Type B pancreatic cell (in vitro differentiated cells): ENCODE measurements around the gene PKN1. TPM values are rescaled to one million over a fixed set of nuclear protein-coding genes. Genes with fewer than 3 reads are reported as not detected.

Experiments used
- DNase-seq: peaks from one replicate; pipeline ENCODE4 v3.0.0; 2021; ENCODE audit warnings: mixed read lengths; ENCODE audit not compliant: unreplicated experiment; ENCODE audit errors: extremely low spot score
- H3K27ac Mint-ChIP-seq: 2 replicates; pipeline ENCODE4 v1.8.0; 2021; ENCODE audit warnings: mild to moderate bottlenecking, mixed read lengths
- H3K27me3 Mint-ChIP-seq: 2 replicates; pipeline ENCODE4 v1.8.0; 2021; ENCODE audit warnings: mixed read lengths
- H3K36me3 Mint-ChIP-seq: 2 replicates; pipeline ENCODE4 v1.8.0; 2021; ENCODE audit warnings: mixed read lengths
- H3K4me1 Mint-ChIP-seq: one replicate; pipeline ENCODE4 v1.8.0; 2021; ENCODE audit warnings: mixed read lengths; ENCODE audit not compliant: unreplicated experiment
- H3K4me3 Mint-ChIP-seq: 2 replicates; pipeline ENCODE4 v1.8.0; 2021; ENCODE audit warnings: mild to moderate bottlenecking, mixed read lengths
- H3K9me3 Mint-ChIP-seq: 2 replicates; pipeline ENCODE4 v1.8.0; 2021; ENCODE audit warnings: mixed read lengths
- CTCF ChIP-seq: fragments of 200-600 bp; sonication (generic); conservative IDR thresholded peaks from 2 replicates; pipeline ENCODE4 v1.5.0; 2021; ENCODE audit warnings: antibody characterized with exemption, mild to moderate bottlenecking
- total RNA-seq: library from RNA; stranded (reverse); gene quantifications from 2 replicates; pipeline ENCODE4 v1.2.1, GENCODE V29; 2021; ENCODE audit warnings: low replicate concordance

The PKN1 gene
- total RNA-seq, 1 donor from 2014 or later: 85.3 TPM

GRCh38 chr19:14463747-14464146, 30.6 kb downstream of the PKN1 start:
- H3K36me3 Mint-ChIP-seq: peaks cover 12% of the 10 kb centered on the region
- no peak for TF ChIP-seq CTCF
- no peak for DNase-seq
- H3K27me3 Mint-ChIP-seq: no peaks in the 10 kb centered on the region
- H3K4me3 Mint-ChIP-seq: no peak overlapping the region
- H3K4me1 Mint-ChIP-seq: no peaks in the 10 kb centered on the region
- H3K9me3 Mint-ChIP-seq: no peaks in the 10 kb centered on the region
- H3K27ac Mint-ChIP-seq: no peak overlapping the region

- TF ChIP-seq CTCF: no peak
- Mint-ChIP-seq H3K36me3 (no peaks in the 10 kb centered on the region), H3K4me3 (no peak overlapping the region), H3K27me3 (no peaks in the 10 kb centered on the region), H3K27ac (no peak overlapping the region), H3K9me3 (no peaks in the 10 kb centered on the region), H3K4me1 (no peaks in the 10 kb centered on the region)
- DNase-seq: no peak
Observed at GRCh38 chr19:14467391-14467790, 34.3 kb downstream of the PKN1 start.

- no peak overlapping the region for H3K4me3 Mint-ChIP-seq
- H3K36me3 Mint-ChIP-seq: no peaks in the 10 kb centered on the region
- H3K27me3 Mint-ChIP-seq: no peaks in the 10 kb centered on the region
- H3K4me1 Mint-ChIP-seq: no peaks in the 10 kb centered on the region
- TF ChIP-seq CTCF: no peak
- H3K9me3 Mint-ChIP-seq: no peaks in the 10 kb centered on the region
- peak overlapping the region; percentile 31 for H3K27ac Mint-ChIP-seq
- no peak for DNase-seq
Observed at GRCh38 chr19:14467816-14468215, 34.7 kb downstream of the PKN1 start.

- Mint-ChIP-seq H3K27ac (no peak overlapping the region), H3K27me3 (no peaks in the 10 kb centered on the region), H3K4me3 (no peak overlapping the region), H3K4me1 (no peaks in the 10 kb centered on the region), H3K36me3 (no peaks in the 10 kb centered on the region), H3K9me3 (no peaks in the 10 kb centered on the region)
- no peak for DNase-seq
- TF ChIP-seq CTCF: no peak
Observed at GRCh38 chr19:14470031-14470876, 37.1 kb downstream of the PKN1 start.

- Mint-ChIP-seq H3K36me3 (peaks cover 2% of the 10 kb centered on the region), H3K4me3 (no peak overlapping the region), H3K27ac (no peak overlapping the region), H3K4me1 (peaks cover 7% of the 10 kb centered on the region), H3K9me3 (no peaks in the 10 kb centered on the region), H3K27me3 (peaks cover 1% of the 10 kb centered on the region)
- DNase-seq: no peak
- TF ChIP-seq CTCF: no peak
Observed at GRCh38 chr19:14471436-14472187, 38.5 kb downstream of the PKN1 start.
